H1 (cell line): Measurements from ENCODE around the gene ARL11. TPM values are rescaled to one million over a fixed set of nuclear protein-coding genes. Genes with fewer than 3 reads are reported as not detected.

Source experiments
- CTCF ChIA-PET: fragments of 300-600 bp; sonication (Branson Sonifier 250); formaldehyde crosslinking; loops from one replicate; lab custom pipeline; 2021; ENCODE audit not compliant: partially characterized antibody; lab: Charles Lee
- POLR2A ChIA-PET: fragments of 300-600 bp; sonication (Branson Sonifier 250); formaldehyde crosslinking; loops from one replicate; lab custom pipeline; 2021; ENCODE audit warnings: inconsistent platforms; ENCODE audit not compliant: partially characterized antibody; lab: Charles Lee
- DNase-seq, 2 experiments: peaks; one replicate each; pipeline versions ENCODE4 v3.0.0 to v3.0.0-alpha.2; 2010 to 2022; ENCODE audit warnings: low spot score in 2 of 2, low read depth in 1 of 2, mixed read lengths in 1 of 2
- FAIRE-seq: peaks from 2 replicates; lab custom pipeline; 2011; peaks lifted over from hg19 to GRCh38; lab: Jason Lieb, UNC
- H2AFZ ChIP-seq: 2 replicates; pipeline ENCODE4 v1.8.1; 2012; ENCODE audit warnings: low read length, inconsistent platforms
- H2AK5ac ChIP-seq: 2 replicates; pipeline ENCODE4 v1.6.1; 2013; ENCODE audit warnings: low read depth, low read length
- H2BK120ac ChIP-seq: replicated peaks from 2 replicates; pipeline ENCODE3; 2013; ENCODE audit warnings: low read depth, low read length, inconsistent platforms
- H2BK12ac ChIP-seq: 2 replicates; pipeline ENCODE4 v1.6.1; 2013; ENCODE audit warnings: low read depth, low read length
- H2BK15ac ChIP-seq: 2 replicates; pipeline ENCODE4 v1.6.1; 2013; ENCODE audit warnings: low read length
- H2BK20ac ChIP-seq: 2 replicates; pipeline ENCODE4 v1.6.1; 2013; ENCODE audit warnings: low read length
- H2BK5ac ChIP-seq: 2 replicates; pipeline ENCODE4 v1.6.1; 2013; ENCODE audit warnings: low read depth, low read length
- H3K14ac ChIP-seq: 2 replicates; pipeline ENCODE4 v1.6.1; 2013; ENCODE audit warnings: inconsistent platforms; ENCODE audit not compliant: insufficient read length
- H3K18ac ChIP-seq: 2 replicates; pipeline ENCODE4 v1.6.1; 2013; ENCODE audit warnings: low read length; ENCODE audit errors: extremely low read depth
- H3K23ac ChIP-seq: 2 replicates; pipeline ENCODE4 v1.6.1; 2013; ENCODE audit warnings: inconsistent platforms; ENCODE audit not compliant: insufficient read length
- H3K23me2 ChIP-seq: 2 replicates; pipeline ENCODE4 v1.6.1; 2013; ENCODE audit warnings: low read depth, low read length
- H3K27ac ChIP-seq: 2 replicates; pipeline ENCODE4 v1.6.1; 2011; ENCODE audit warnings: low read depth, low read length, inconsistent platforms
- H3K27me3 ChIP-seq, 4 experiments: replicated peaks in 1 of 4; 1 replicate in 1 of 4; 2 replicates in 3 of 4; pipeline versions ENCODE4 v1.6.1 to v1.8.1; 2011 to 2013; ENCODE audit warnings: low read length in 3 of 4, mild to moderate bottlenecking in 3 of 4, inconsistent platforms in 2 of 4, mixed read lengths in 2 of 4, moderate library complexity in 1 of 4; ENCODE audit not compliant: control insufficient read depth in 3 of 4, insufficient read depth in 3 of 4; ENCODE audit errors: extremely low read depth in 1 of 4
- H3K36me3 ChIP-seq, 4 experiments: 2 replicates each; pipeline versions ENCODE4 v1.6.1 to v1.8.1; 2011 to 2013; ENCODE audit warnings: mild to moderate bottlenecking in 4 of 4, low read length in 3 of 4, moderate library complexity in 2 of 4, control low read depth in 1 of 4, inconsistent platforms in 1 of 4; ENCODE audit not compliant: insufficient read depth in 4 of 4, control insufficient read depth in 2 of 4
- H3K4ac ChIP-seq: replicated peaks from 2 replicates; pipeline ENCODE3; 2013; ENCODE audit warnings: low read length, low read depth, mixed read lengths, inconsistent platforms; ENCODE audit not compliant: insufficient read length
- H3K4me1 ChIP-seq, 4 experiments: replicated peaks in 1 of 4; 1 replicate in 1 of 4; 2 replicates in 3 of 4; pipeline versions ENCODE4 v1.6.1 to v1.8.1; 2011 to 2013; ENCODE audit warnings: low read length in 3 of 4, inconsistent platforms in 2 of 4, mixed read lengths in 1 of 4; ENCODE audit not compliant: insufficient read depth in 4 of 4, control insufficient read depth in 3 of 4
- H3K4me2 ChIP-seq, 2 experiments: 2 replicates each; pipeline versions ENCODE4 v1.6.1 to v1.8.1; 2011 to 2013; ENCODE audit warnings: low read depth in 2 of 2, low read length in 2 of 2, control low read depth in 1 of 2, inconsistent platforms in 1 of 2, mild to moderate bottlenecking in 1 of 2; ENCODE audit not compliant: insufficient read depth in 1 of 2
- H3K4me3 ChIP-seq, 4 experiments: fragments of 200-600, 300-600 bp in 1 of 4; sonication (generic), shearing (Covaris generic), sonication (Bioruptor Twin) in 1 of 4; 2 replicates each; pipeline versions ENCODE4 v1.5.1 to v1.8.1; 2011 to 2016; ENCODE audit warnings: low read length in 4 of 4, low read depth in 3 of 4, control low read depth in 2 of 4, inconsistent platforms in 2 of 4, mild to moderate bottlenecking in 2 of 4, mixed read lengths in 1 of 4, moderate library complexity in 1 of 4; ENCODE audit not compliant: insufficient read depth in 2 of 4; ENCODE audit errors: extremely low read depth in 1 of 4
- H3K56ac ChIP-seq: replicated peaks from 2 replicates; pipeline ENCODE3; 2013; ENCODE audit warnings: low read depth, mild to moderate bottlenecking, mixed read lengths, low read length, inconsistent platforms; ENCODE audit not compliant: insufficient read length
- H3K79me1 ChIP-seq: 2 replicates; pipeline ENCODE4 v1.6.1; 2013; ENCODE audit warnings: low read depth, low read length, control low read depth
- H3K79me2 ChIP-seq, 2 experiments: 2 replicates each; pipeline versions ENCODE4 v1.6.1 to v1.8.1; 2012 to 2013; ENCODE audit warnings: low read length in 2 of 2, mild to moderate bottlenecking in 2 of 2, inconsistent platforms in 1 of 2; ENCODE audit not compliant: insufficient read depth in 2 of 2, control insufficient read depth in 1 of 2
- H3K9ac ChIP-seq, 4 experiments: replicated peaks in 1 of 4; 1 replicate in 1 of 4; 2 replicates in 3 of 4; pipeline versions ENCODE4 v1.6.1 to v1.8.1; 2011 to 2013; ENCODE audit warnings: low read depth in 3 of 4, low read length in 3 of 4, control low read depth in 2 of 4, mild to moderate bottlenecking in 2 of 4, moderate library complexity in 2 of 4, inconsistent platforms in 1 of 4; ENCODE audit errors: extremely low read depth in 1 of 4
- H3K9me3 ChIP-seq, 2 experiments: 2 replicates each; pipeline versions ENCODE4 v1.6.1 to v1.8.1; 2012 to 2013; ENCODE audit warnings: mild to moderate bottlenecking in 2 of 2, moderate library complexity in 2 of 2, control low read depth in 1 of 2, inconsistent platforms in 1 of 2, low read depth in 1 of 2, low read length in 1 of 2, mixed read lengths in 1 of 2; ENCODE audit not compliant: insufficient read depth in 2 of 2
- H4K20me1 ChIP-seq, 2 experiments: replicated peaks in 1 of 2; 2 replicates each; pipeline versions ENCODE3 to v1.8.1; 2011 to 2013; ENCODE audit warnings: inconsistent platforms in 2 of 2, low read length in 2 of 2, mild to moderate bottlenecking in 1 of 2; ENCODE audit not compliant: insufficient read depth in 2 of 2, control insufficient read depth in 1 of 2
- H4K5ac ChIP-seq: 2 replicates; pipeline ENCODE4 v1.6.1; 2013; ENCODE audit warnings: low read length, low read depth, mixed read lengths, inconsistent platforms; ENCODE audit not compliant: insufficient read length
- H4K8ac ChIP-seq: 2 replicates; pipeline ENCODE4 v1.8.0; 2013; ENCODE audit warnings: mild to moderate bottlenecking, moderate library complexity, low read length, inconsistent platforms; ENCODE audit not compliant: insufficient read depth; ENCODE audit errors: extremely low read depth
- H4K91ac ChIP-seq: replicated peaks from 2 replicates; pipeline ENCODE3; 2013; ENCODE audit warnings: low read length, mixed read lengths, inconsistent platforms; ENCODE audit not compliant: insufficient read length
- CBX8 ChIP-seq: fragments of 300-800, 300-1000 bp; sonication (generic); IDR thresholded peaks from 2 replicates; pipeline ENCODE4 v1.7.1; 2016; ENCODE audit warnings: low read depth, low read length, borderline replicate concordance
- EP300 ChIP-seq, 2 experiments: IDR thresholded peaks; 1 replicate in 1 of 2; 2 replicates in 1 of 2; pipeline ENCODE4 v1.6.1; 2011 to 2012; ENCODE audit warnings: low read depth in 2 of 2, low read length in 2 of 2, mild to moderate bottlenecking in 2 of 2, borderline replicate concordance in 1 of 2, inconsistent platforms in 1 of 2, moderate library complexity in 1 of 2
- JUN ChIP-seq: IDR thresholded peaks from 2 replicates; pipeline ENCODE4 v1.6.1; 2011; ENCODE audit warnings: low read depth, mild to moderate bottlenecking, improper control_type of control experiment, low read length
- PHF8 ChIP-seq: fragments of 200-600 bp; sonication (generic); conservative IDR thresholded peaks from 2 replicates; pipeline ENCODE4 v1.7.1; 2012; ENCODE audit warnings: low read depth, mild to moderate bottlenecking, inconsistent platforms, low read length, moderate library complexity
- POLR2AphosphoS5 ChIP-seq: IDR thresholded peaks from 2 replicates; pipeline ENCODE4 v1.6.1; 2011; ENCODE audit warnings: low read depth, low read length
- RXRA ChIP-seq: IDR thresholded peaks from 2 replicates; pipeline ENCODE4 v1.6.1; 2011; ENCODE audit warnings: low read depth, mild to moderate bottlenecking, low read length, moderate library complexity; ENCODE audit not compliant: insufficient read depth
- SIX5 ChIP-seq: IDR thresholded peaks from 2 replicates; pipeline ENCODE4 v1.6.1; 2011; ENCODE audit warnings: mild to moderate bottlenecking, low read depth, low read length
- SP1 ChIP-seq: IDR thresholded peaks from 2 replicates; pipeline ENCODE4 v1.6.1; 2011; ENCODE audit warnings: low read depth, low read length
- TEAD4 ChIP-seq: IDR thresholded peaks from 2 replicates; pipeline ENCODE4 v1.6.1; 2012; ENCODE audit warnings: low read depth, low read length, inconsistent platforms, mixed read lengths
- YY1 ChIP-seq: IDR thresholded peaks from 2 replicates; pipeline ENCODE4 v1.6.1; 2011; ENCODE audit warnings: low read depth, mild to moderate bottlenecking, low read length
- WGBS, 2 experiments: shearing (Covaris generic) in 1 of 2; methylation state at CpG; one replicate each; pipeline versions ENCODE4 v1.1.6 to v1.1.7; 2013 to 2015; ENCODE audit warnings: low lambda C conversion rate in 2 of 2, mixed read lengths in 2 of 2, inconsistent platforms in 1 of 2, low coverage in 1 of 2, missing lambda C conversion rate in 1 of 2; ENCODE audit not compliant: insufficient replicate concordance in 2 of 2, insufficient coverage in 1 of 2, insufficient read length in 1 of 2; ENCODE audit errors: extremely low coverage in 1 of 2, missing lambda C conversion rate in 1 of 2; 5-methylcytosine and 5-hydroxymethylcytosine counted together
- polyA plus RNA-seq, 7 experiments: library from polyadenylated mRNA; depleted of rRNA in 3 of 7; stranded (reverse) in 5 of 7; unstranded in 2 of 7; fragments of >200 nt in 5 of 7; fragments of 200-250 nt in 2 of 7; gene quantifications; 1 replicate in 5 of 7; 2 replicates in 1 of 7; 4 replicates in 1 of 7; pipeline versions ENCODE4 v1.2.1 to v1.2.3, GENCODE V29; 2011 to 2013; ENCODE audit warnings: missing spikeins in 2 of 7, mixed read lengths in 2 of 7
- total RNA-seq: library from RNA; stranded (reverse); fragmentation: NEBNext Ultra II Directional; extraction: Animal tissue kit (Norgen Biotek cat#: 25700); gene quantifications from 2 replicates; pipeline ENCODE4 v1.2.1, GENCODE V29; 2021
- TF ChIP-seq, protein P1 (sequence below): IDR thresholded peaks from 2 replicates; pipeline ENCODE4 v1.6.1; 2012; ENCODE audit warnings: low read length, inconsistent platforms
- TF ChIP-seq, protein P2 (sequence below): IDR thresholded peaks from 2 replicates; pipeline ENCODE4 v1.6.1; 2012; ENCODE audit warnings: inconsistent platforms

Gene ARL11
- total and polyA plus RNA-seq, 2 of the 8 experiments (the other 6 are each of a cell fraction or from before 2014, with no cell fraction given), result 0.45 to 0.52 TPM

DNA sequence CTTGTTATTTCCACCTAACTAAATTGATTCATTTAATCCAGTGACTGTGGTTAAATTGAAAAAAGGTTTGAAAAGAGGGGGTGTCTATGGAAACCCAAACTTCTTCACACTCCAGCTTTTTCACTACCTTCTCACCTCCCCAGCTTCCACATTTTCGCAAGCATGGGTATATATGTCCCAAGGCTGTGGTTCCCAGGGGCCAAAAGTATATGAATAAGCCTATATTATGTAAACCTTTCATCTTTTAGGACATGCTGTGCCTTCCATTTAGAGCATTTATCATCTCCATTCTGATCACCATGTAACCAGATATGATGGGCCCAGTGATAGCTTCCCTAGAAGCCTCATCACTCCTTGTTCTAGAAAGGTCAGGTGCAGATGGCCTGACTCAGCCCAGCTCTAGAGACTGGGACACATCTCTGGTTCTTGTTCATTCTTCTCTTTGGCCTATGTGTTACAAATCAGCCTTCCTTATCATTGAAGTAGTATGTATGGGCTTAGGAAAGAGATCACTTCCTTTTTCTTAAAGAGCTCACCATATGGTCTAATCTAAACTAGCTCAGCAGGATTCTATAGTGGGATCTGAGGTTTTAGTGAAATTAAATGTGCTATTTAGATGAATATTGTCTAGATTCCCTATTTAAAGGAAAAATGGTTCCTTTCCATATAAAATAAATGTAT lies 19.5 kb upstream of the ARL11 start:
- H2BK15ac ChIP-seq, result no peak overlapping the region
- WGBS, 2 experiments, result 90% methylated on average over 1 of the region's 1 CpG; no CpG with 5 or more reads in 1 of the 2 experiments
- no peak overlapping the region for H3K27ac ChIP-seq
- no peak overlapping the region for H3K4me3 ChIP-seq
- H2AFZ ChIP-seq, result no peak overlapping the region
- no peak overlapping the region for H3K14ac ChIP-seq
- H3K18ac ChIP-seq, result no peak overlapping the region
- no peak overlapping the region for H4K8ac ChIP-seq
- POLR2A ChIA-PET, result no interaction called here
- no peaks in the 10 kb centered on the region for H3K9me3 ChIP-seq
- no peaks in the 10 kb centered on the region for H3K79me1 ChIP-seq
- H4K91ac ChIP-seq, result no peak overlapping the region
- no peak overlapping the region for H3K9ac ChIP-seq
- CTCF ChIA-PET, result interaction anchor here (0.5 to 3.0 kb wide), 18 partner anchors 8 to 793 kb away, joined by 3 to 10 read pairs (median 5); no protein-coding TSS in a partner anchor
- DNase-seq, result no peak
- no peak overlapping the region for H2BK5ac ChIP-seq
- H3K36me3 ChIP-seq, result no peaks in the 10 kb centered on the region; a peak in 1 of 8 replicates
- no peaks in the 10 kb centered on the region for H3K79me2 ChIP-seq
- no peak overlapping the region for H3K23ac ChIP-seq
- FAIRE-seq, result no peak
- no peaks in the 10 kb centered on the region for H4K20me1 ChIP-seq
- H3K4me2 ChIP-seq, result no peak overlapping the region
- H2AK5ac ChIP-seq, result no peak overlapping the region
- H3K27me3 ChIP-seq, result no peaks in the 10 kb centered on the region
- H2BK12ac ChIP-seq, result no peak overlapping the region
- no peaks in the 10 kb centered on the region for H3K23me2 ChIP-seq
- H2BK20ac ChIP-seq, result no peak overlapping the region
- no peak overlapping the region for H4K5ac ChIP-seq
- H3K4ac ChIP-seq, result no peak overlapping the region
- no peak overlapping the region for H2BK120ac ChIP-seq
- H3K4me1 ChIP-seq, result no peaks in the 10 kb centered on the region
- H3K56ac ChIP-seq, result no peak overlapping the region
- TF ChIP-seq, protein P1, sequence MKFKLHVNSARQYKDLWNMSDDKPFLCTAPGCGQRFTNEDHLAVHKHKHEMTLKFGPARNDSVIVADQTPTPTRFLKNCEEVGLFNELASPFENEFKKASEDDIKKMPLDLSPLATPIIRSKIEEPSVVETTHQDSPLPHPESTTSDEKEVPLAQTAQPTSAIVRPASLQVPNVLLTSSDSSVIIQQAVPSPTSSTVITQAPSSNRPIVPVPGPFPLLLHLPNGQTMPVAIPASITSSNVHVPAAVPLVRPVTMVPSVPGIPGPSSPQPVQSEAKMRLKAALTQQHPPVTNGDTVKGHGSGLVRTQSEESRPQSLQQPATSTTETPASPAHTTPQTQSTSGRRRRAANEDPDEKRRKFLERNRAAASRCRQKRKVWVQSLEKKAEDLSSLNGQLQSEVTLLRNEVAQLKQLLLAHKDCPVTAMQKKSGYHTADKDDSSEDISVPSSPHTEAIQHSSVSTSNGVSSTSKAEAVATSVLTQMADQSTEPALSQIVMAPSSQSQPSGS, result no peak
- no peak for TF ChIP-seq RXRA
- no peak for TF ChIP-seq YY1
- TF ChIP-seq SP1, result no peak
- TF ChIP-seq EP300 (IDR thresholded peaks at IDR 0.05; ENCODE audit: borderline replicate concordance in 1 of 2, low read depth in 2 of 2, low read length in 2 of 2), result no peak
- no peak for TF ChIP-seq SIX5
- no peak for TF ChIP-seq POLR2AphosphoS5
- no peak for TF ChIP-seq TEAD4
- no peak for TF ChIP-seq PHF8
- TF ChIP-seq, protein P2, sequence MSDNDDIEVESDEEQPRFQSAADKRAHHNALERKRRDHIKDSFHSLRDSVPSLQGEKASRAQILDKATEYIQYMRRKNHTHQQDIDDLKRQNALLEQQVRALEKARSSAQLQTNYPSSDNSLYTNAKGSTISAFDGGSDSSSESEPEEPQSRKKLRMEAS, result no peak
- no peak for TF ChIP-seq CBX8
- TF ChIP-seq JUN, result no peak
